IPS DF 19.7 (cell line): ENCODE measurements around the gene TRAPPC8.
A peak's percentile ranks its signal among the peaks of the same experiment; 100 is the strongest.
"Not testable (repeated sequence)": the region's sequence is repeated elsewhere in the genome, so short reads cannot be mapped to it uniquely, and the experiment has no call there.

Source experiments
- DNase-seq: peaks from one replicate; pipeline ENCODE4 v3.0.0-alpha.2; 2013; ENCODE audit warnings: low read depth, low spot score

Gene TRAPPC8

GRCh38 chr18:31942999-31943877 is at the start of gene TRAPPC8:
TSS of gene TRAPPC8 (minus strand) at chr18:31943128. CDS start at chr18:31942764, 364 bp downstream.
- peak; percentile 93 for DNase-seq

- no peak for DNase-seq
These were observed 47.9 kb upstream of the TRAPPC8 start for GRCh38 chr18:31990823-31991222.

- no peak for DNase-seq
These were observed 41.0 kb upstream of the TRAPPC8 start for GRCh38 chr18:31983976-31984375.

GRCh38 chr18:31983020-31983419 is 40.1 kb upstream of the TRAPPC8 start:
- DNase-seq, result no peak

GRCh38 chr18:31980863-31981262 is 37.9 kb upstream of the TRAPPC8 start:
- DNase-seq, result no peak

GRCh38 chr18:31979714-31980113 is 36.8 kb upstream of the TRAPPC8 start:
- no peak for DNase-seq

GRCh38 chr18:31978616-31979015 is 35.7 kb upstream of the TRAPPC8 start:
- no peak for DNase-seq

GRCh38 chr18:31977270-31977872 is 34.4 kb upstream of the TRAPPC8 start:
- peak; percentile 30 for DNase-seq

GRCh38 chr18:31976242-31976641 is 33.3 kb upstream of the TRAPPC8 start:
- no peak for DNase-seq

- DNase-seq, result no peak
These were observed 31.1 kb upstream of the TRAPPC8 start for GRCh38 chr18:31973929-31974546.

GRCh38 chr18:31970617-31971016 is 27.7 kb upstream of the TRAPPC8 start:
- no peak for DNase-seq

GRCh38 chr18:31965316-31965970 is 22.5 kb upstream of the TRAPPC8 start:
- DNase-seq, result no peak

GRCh38 chr18:31957728-31958127 is 14.8 kb upstream of the TRAPPC8 start:
- no peak for DNase-seq

GRCh38 chr18:31954349-31954748 is 11.4 kb upstream of the TRAPPC8 start:
- DNase-seq, result no peak

- DNase-seq, result not testable (repeated sequence)
These were observed 10.8 kb upstream of the TRAPPC8 start for GRCh38 chr18:31953699-31954098.

- DNase-seq, result no peak
These were observed 9.3 kb upstream of the TRAPPC8 start for GRCh38 chr18:31952223-31952622.

GRCh38 chr18:31950583-31950982 is 7.7 kb upstream of the TRAPPC8 start:
- no peak for DNase-seq

GRCh38 chr18:31948349-31948748 is 5.4 kb upstream of the TRAPPC8 start:
- not testable (repeated sequence) for DNase-seq

- peak; percentile 65 for DNase-seq
These were observed 3.5 kb upstream of the TRAPPC8 start for GRCh38 chr18:31946305-31947046.

GRCh38 chr18:31943878-31944816 is 1.2 kb upstream of the TRAPPC8 start:
- DNase-seq, result no peak
